GM12878 (cell line): ENCODE measurements around the gene SFTPB. TPM values are rescaled to one million over a fixed set of nuclear protein-coding genes. Genes with fewer than 3 reads are reported as not detected.

Experiments used
- ATAC-seq: fragments of 200-7000 bp; cut with Tn5 transposase; 3 replicates; pipeline ENCODE4 v1.9.1; 2020; ENCODE audit warnings: mild to moderate bottlenecking, moderate library complexity
- BruUV-seq: library from RNA; stranded (reverse); fragments of 400-500 nt; replicated peaks from 2 replicates; lab custom pipeline; 2021; lab: Mats Ljungman, UMichigan
- CTCF ChIA-PET: fragments of 300-600 bp; sonication (Branson Sonifier 250); formaldehyde crosslinking; extraction: SDS; loops from one replicate; lab custom pipeline; 2021; ENCODE audit warnings: inconsistent platforms; lab: Yijun Ruan, JAX
- POLR2A ChIA-PET: fragments of 350-600 bp; formaldehyde crosslinking; extraction: SDS; loops from one replicate; lab custom pipeline; 2021; ENCODE audit warnings: inconsistent platforms; lab: Charles Lee
- RAD21 ChIA-PET: fragments of 300-600 bp; sonication (Branson Sonifier 250); formaldehyde crosslinking; loops from one replicate; lab custom pipeline; 2023; ENCODE audit warnings: antibody characterized with exemption; ENCODE audit not compliant: unreplicated experiment; lab: Charles Lee
- SMC1A ChIA-PET: fragments of 300-600 bp; sonication (Branson Sonifier 250); formaldehyde crosslinking; loops from one replicate; lab custom pipeline; 2023; ENCODE audit not compliant: unreplicated experiment, uncharacterized antibody; lab: Charles Lee
- DNase-seq: peaks from one replicate; pipeline ENCODE4 v3.0.0-alpha.2; 2011; ENCODE audit warnings: low read depth, low spot score
- FAIRE-seq: peaks from 3 replicates; lab custom pipeline; 2011; peaks lifted over from hg19 to GRCh38; lab: Jason Lieb, UNC
- H2AFZ ChIP-seq: 2 replicates; pipeline ENCODE4 v1.6.0; 2011; ENCODE audit warnings: low read depth, low read length, control low read depth; ENCODE audit not compliant: control insufficient read depth
- H3K27ac ChIP-seq: 2 replicates; pipeline ENCODE4 v1.5.1; 2011; ENCODE audit warnings: control low read depth; ENCODE audit not compliant: control insufficient read depth, insufficient read depth
- H3K27me3 ChIP-seq, 2 experiments: replicated peaks in 1 of 2; 2 replicates each; pipeline versions ENCODE4 v1.6.0 to v1.6.1; 2011; ENCODE audit warnings: low read length in 1 of 2; ENCODE audit not compliant: control insufficient read depth in 2 of 2, insufficient read depth in 2 of 2
- H3K36me3 ChIP-seq, 2 experiments: 2 replicates each; pipeline ENCODE4 v1.5.1; 2011; ENCODE audit warnings: low read length in 1 of 2; ENCODE audit not compliant: control insufficient read depth in 2 of 2, insufficient read depth in 2 of 2
- H3K4me1 ChIP-seq: 2 replicates; pipeline ENCODE4 v1.6.1; 2011; ENCODE audit warnings: mild to moderate bottlenecking, low read length, moderate library complexity, mixed read lengths; ENCODE audit not compliant: control insufficient read depth, insufficient read depth
- H3K4me2 ChIP-seq: 2 replicates; pipeline ENCODE4 v1.6.0; 2011; ENCODE audit warnings: control low read depth; ENCODE audit not compliant: control insufficient read depth, insufficient read depth
- H3K4me3 ChIP-seq: fragments of 200-600 bp; sonication (generic); 2 replicates; pipeline ENCODE4 v1.5.1; 2016
- H3K79me2 ChIP-seq: 2 replicates; pipeline ENCODE4 v1.6.0; 2011; ENCODE audit warnings: low read length; ENCODE audit not compliant: control insufficient read depth, insufficient read depth
- H3K9ac ChIP-seq: 2 replicates; pipeline ENCODE4 v1.8.0; 2011; ENCODE audit warnings: low read length, control low read depth, mixed read lengths; ENCODE audit not compliant: control insufficient read depth, insufficient read depth
- H3K9me3 ChIP-seq: replicated peaks from 3 replicates; pipeline ENCODE4 v1.5.1; 2011; ENCODE audit warnings: mild to moderate bottlenecking, low read length; ENCODE audit not compliant: control insufficient read depth, insufficient read depth
- H4K20me1 ChIP-seq: 2 replicates; pipeline ENCODE4 v1.6.0; 2011; ENCODE audit not compliant: control insufficient read depth, insufficient read depth
- TCF7 ChIP-seq: IDR thresholded peaks from 2 replicates; pipeline ENCODE4 v1.6.1; 2014; ENCODE audit warnings: antibody characterized with exemption, borderline replicate concordance
- WGBS: methylation state at CpG from one replicate; pipeline ENCODE4 v1.1.6; 2016; ENCODE audit warnings: low lambda C conversion rate; ENCODE audit not compliant: insufficient replicate concordance, insufficient coverage; ENCODE audit errors: missing lambda C conversion rate; 5-methylcytosine and 5-hydroxymethylcytosine counted together
- in situ Hi-C: fragments of 300-500 bp; cut with MboI; formaldehyde crosslinking; loops from 9 replicates; pipeline ENCODE4 v1.14.3; 2018; ENCODE audit warnings: mixed read lengths
- intact Hi-C: fragments of 100-400 bp; cut with micrococcal nuclease; formaldehyde crosslinking; loops from one replicate; pipeline ENCODE4 v1.14.2; 2022; ENCODE audit not compliant: unreplicated experiment
- polyA plus RNA-seq, 11 experiments: library from polyadenylated mRNA; depleted of rRNA in 4 of 11; unstranded in 6 of 11; stranded (reverse) in 5 of 11; fragments of >200 nt; fragmentation: Nextera tagmentation in 4 of 11; fragmentation: Illumina TruSeq in 1 of 11; extraction: Ambion mirVana in 4 of 11; extraction: Trizol in 1 of 11; gene quantifications; 1 replicate in 1 of 11; 2 replicates in 10 of 11; pipeline versions ENCODE4 v1.2.1 to v1.2.3, GENCODE V29; 2011 to 2016; ENCODE audit warnings: inconsistent platforms in 2 of 11, missing spikeins in 2 of 11, low read depth in 1 of 11
- total RNA-seq, 4 experiments: library from RNA; depleted of rRNA in 3 of 4; stranded (reverse); fragments of >200 nt in 3 of 4; fragmentation: Illumina TruSeq in 1 of 4; extraction: Trizol in 1 of 4; gene quantifications; 2 replicates each; pipeline versions ENCODE4 v1.2.1 to v1.2.3, GENCODE V29; 2013 to 2021
- TF ChIP-seq, protein P1 (sequence below): fragments of 450-650 bp; IDR thresholded peaks from 2 replicates; pipeline ENCODE4 v1.6.1; 2016; ENCODE audit warnings: mild to moderate bottlenecking

The SFTPB gene
- total and polyA plus RNA-seq, 10 of the 15 experiments (the other 5 are each of a cell fraction or from before 2014, with no cell fraction given) = 0.02 to 5.3 TPM; not detected in 8

DNA sequence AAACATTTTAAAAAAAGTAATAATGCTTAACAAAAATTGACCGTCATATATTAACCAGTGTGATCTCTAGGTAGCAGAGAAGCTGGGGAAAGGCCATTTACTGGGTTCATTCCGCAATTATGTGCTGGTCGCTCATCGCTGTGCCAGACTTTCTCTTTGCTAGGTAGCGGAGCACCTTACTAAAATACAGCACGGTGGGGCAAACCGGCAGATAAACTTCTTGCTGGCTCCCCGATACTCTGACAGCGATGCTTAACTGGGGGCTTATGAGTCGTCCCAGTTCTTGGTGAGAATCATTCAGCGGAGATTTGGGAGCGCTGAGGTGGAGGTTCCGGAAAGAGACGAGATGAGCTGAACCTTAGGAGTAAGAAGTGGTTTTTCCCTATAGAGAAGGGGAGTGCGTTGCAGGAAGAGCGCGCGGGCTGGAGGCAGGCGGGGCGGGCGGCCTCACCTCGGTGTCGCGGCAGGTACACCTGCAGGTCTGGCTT is 56.7 kb downstream of the SFTPB start:
- TF ChIP-seq TCF7 = no peak
- TF ChIP-seq, protein P1, sequence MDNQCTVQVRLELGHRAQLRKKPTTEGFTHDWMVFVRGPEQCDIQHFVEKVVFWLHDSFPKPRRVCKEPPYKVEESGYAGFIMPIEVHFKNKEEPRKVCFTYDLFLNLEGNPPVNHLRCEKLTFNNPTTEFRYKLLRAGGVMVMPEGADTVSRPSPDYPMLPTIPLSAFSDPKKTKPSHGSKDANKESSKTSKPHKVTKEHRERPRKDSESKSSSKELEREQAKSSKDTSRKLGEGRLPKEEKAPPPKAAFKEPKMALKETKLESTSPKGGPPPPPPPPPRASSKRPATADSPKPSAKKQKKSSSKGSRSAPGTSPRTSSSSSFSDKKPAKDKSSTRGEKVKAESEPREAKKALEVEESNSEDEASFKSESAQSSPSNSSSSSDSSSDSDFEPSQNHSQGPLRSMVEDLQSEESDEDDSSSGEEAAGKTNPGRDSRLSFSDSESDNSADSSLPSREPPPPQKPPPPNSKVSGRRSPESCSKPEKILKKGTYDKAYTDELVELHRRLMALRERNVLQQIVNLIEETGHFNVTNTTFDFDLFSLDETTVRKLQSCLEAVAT = 0 out of 2 replicates have a peak, but pooled peaks have one; percentile 30
- Histone ChIP-seq H3K9me3 (no peaks in the 10 kb centered on the region), H3K4me1 (no peaks in the 10 kb centered on the region), H3K27me3 (no peaks in the 10 kb centered on the region), H2AFZ (peak overlapping the region; percentile 93), H3K36me3 (peaks cover 3 to 17% of the 10 kb centered on the region in 2 experiments; a peak in 3 of 4 replicates), H3K4me2 (peak overlapping the region; percentile 72), H4K20me1 (no peaks in the 10 kb centered on the region; the same call in 1 of the 2 replicates), H3K9ac (peak overlapping the region; percentile 80), H3K4me3 (peak overlapping the region; percentile 81), H3K27ac (peak overlapping the region; percentile 55), H3K79me2 (peaks cover 17% of the 10 kb centered on the region)
- POLR2A ChIA-PET = interaction anchor here (0.6 to 2.6 kb wide), 7 partner anchors 10 to 134 kb away, joined by 3 to 14 read pairs (median 4); partner anchors contain the start of genes MAT2A, RNF181 and VAMP8
- BruUV-seq = TSS peak; percentile 69
- intact Hi-C loops = no loop called here
- in situ Hi-C loops = no loop called here
- 13% methylated on average over 24 of the region's 24 CpGs for WGBS
- ATAC-seq (no peak), DNase-seq (no peak), FAIRE-seq (no peak)
- RAD21 ChIA-PET = interaction anchor here (0.6 to 1.0 kb wide), 3 partner anchors 11 to 203 kb away, joined by 3 to 4 read pairs (median 4); no protein-coding TSS in a partner anchor
- CTCF ChIA-PET = interaction anchor here (0.7 to 1.1 kb wide), 4 partner anchors 9 to 109 kb away, joined by 3 to 4 read pairs (median 4); no protein-coding TSS in a partner anchor
- SMC1A ChIA-PET = interaction anchor here (0.6 to 1.4 kb wide), 5 partner anchors 9 to 56 kb away, joined by 3 to 4 read pairs (median 3); partner anchors contain the start of gene RNF181

Other genes starting within 250 kb of the SFTPB start
Only the 7 nearest of the 12 such genes appear.
- gene VAMP5, start 83.8 kb downstream of the SFTPB start, total RNA-seq (2014; rRNA removed) = 17.7 and 19.3 TPM in 2 replicates
- 6.7 and 7.4 TPM in 2 replicates for gene VAMP5, start 83.8 kb downstream of the SFTPB start, total RNA-seq (2014; rRNA removed; fragmentation: Illumina TruSeq; extraction: Trizol)
- 21.8 and 24.5 TPM in 2 replicates for gene VAMP5, start 83.8 kb downstream of the SFTPB start, total RNA-seq (2021)
- gene VAMP5, start 83.8 kb downstream of the SFTPB start, polyA plus RNA-seq (2011; rRNA removed) = 1.4 and 3.8 TPM in 2 replicates
- gene VAMP5, start 83.8 kb downstream of the SFTPB start, polyA plus RNA-seq (2014; fragmentation: Illumina TruSeq; extraction: Trizol) = 11.0 and 22.0 TPM in 2 replicates
- gene VAMP5, start 83.8 kb downstream of the SFTPB start, polyA plus RNA-seq (2014; fragmentation: Nextera tagmentation; extraction: Ambion mirVana) = 10 to 100 TPM; 37.1 to 52.7 TPM
- 31.3 and 38.3 TPM in 2 replicates for gene VAMP5, start 83.8 kb downstream of the SFTPB start, polyA plus RNA-seq (2014; rRNA removed)
- gene VAMP5, start 83.8 kb downstream of the SFTPB start, polyA plus RNA-seq (2016; fragmentation: Nextera tagmentation; extraction: Ambion mirVana) = 10 to 100 TPM; 23.8 to 28.0 TPM
- gene RNF181, start 72.5 kb downstream of the SFTPB start, total RNA-seq (2014; rRNA removed) = 191 and 198 TPM in 2 replicates
- 141 TPM in 2 replicates for gene RNF181, start 72.5 kb downstream of the SFTPB start, total RNA-seq (2014; rRNA removed; fragmentation: Illumina TruSeq; extraction: Trizol)
- gene RNF181, start 72.5 kb downstream of the SFTPB start, total RNA-seq (2021) = 89.7 and 101 TPM in 2 replicates
- gene RNF181, start 72.5 kb downstream of the SFTPB start, polyA plus RNA-seq (2011; rRNA removed) = 264 and 409 TPM in 2 replicates
- 145 and 196 TPM in 2 replicates for gene RNF181, start 72.5 kb downstream of the SFTPB start, polyA plus RNA-seq (2014; fragmentation: Illumina TruSeq; extraction: Trizol)
- gene RNF181, start 72.5 kb downstream of the SFTPB start, polyA plus RNA-seq (2014; fragmentation: Nextera tagmentation; extraction: Ambion mirVana) = 100 to 1,000 TPM; 354 to 368 TPM
- gene RNF181, start 72.5 kb downstream of the SFTPB start, polyA plus RNA-seq (2014; rRNA removed) = 219 and 235 TPM in 2 replicates
- gene RNF181, start 72.5 kb downstream of the SFTPB start, polyA plus RNA-seq (2016; fragmentation: Nextera tagmentation; extraction: Ambion mirVana) = 100 to 1,000 TPM; 207 to 235 TPM
- 2.7 and 3.3 TPM in 2 replicates for gene TMEM150A, start 65.5 kb downstream of the SFTPB start, total RNA-seq (2014; rRNA removed)
- 1.3 and 1.7 TPM in 2 replicates for gene TMEM150A, start 65.5 kb downstream of the SFTPB start, total RNA-seq (2014; rRNA removed; fragmentation: Illumina TruSeq; extraction: Trizol)
- 2.5 and 3.8 TPM in 2 replicates for gene TMEM150A, start 65.5 kb downstream of the SFTPB start, total RNA-seq (2021)
- gene TMEM150A, start 65.5 kb downstream of the SFTPB start, polyA plus RNA-seq (2011; rRNA removed) = 0.68 and 1.6 TPM in 2 replicates
- 0.68 and 2.5 TPM in 2 replicates for gene TMEM150A, start 65.5 kb downstream of the SFTPB start, polyA plus RNA-seq (2014; fragmentation: Illumina TruSeq; extraction: Trizol)
- gene TMEM150A, start 65.5 kb downstream of the SFTPB start, polyA plus RNA-seq (2014; fragmentation: Nextera tagmentation; extraction: Ambion mirVana) = 1 to 10 TPM in 1 of 2 experiments, under 1 TPM in 1; 0.45 to 1.5 TPM
- 4.1 and 4.7 TPM in 2 replicates for gene TMEM150A, start 65.5 kb downstream of the SFTPB start, polyA plus RNA-seq (2014; rRNA removed)
- 1 to 10 TPM; 3.9 to 4.4 TPM for gene TMEM150A, start 65.5 kb downstream of the SFTPB start, polyA plus RNA-seq (2016; fragmentation: Nextera tagmentation; extraction: Ambion mirVana)
- 26.1 and 27.5 TPM in 2 replicates for gene C2orf68, start 56.1 kb downstream of the SFTPB start, total RNA-seq (2014; rRNA removed)
- 19.1 and 22.3 TPM in 2 replicates for gene C2orf68, start 56.1 kb downstream of the SFTPB start, total RNA-seq (2014; rRNA removed; fragmentation: Illumina TruSeq; extraction: Trizol)
- 31.5 and 34.3 TPM in 2 replicates for gene C2orf68, start 56.1 kb downstream of the SFTPB start, total RNA-seq (2021)
- gene C2orf68, start 56.1 kb downstream of the SFTPB start, polyA plus RNA-seq (2011; rRNA removed) = 44.9 and 56.1 TPM in 2 replicates
- 25.3 and 26.5 TPM in 2 replicates for gene C2orf68, start 56.1 kb downstream of the SFTPB start, polyA plus RNA-seq (2014; fragmentation: Illumina TruSeq; extraction: Trizol)
- 10 to 100 TPM; 12.7 to 15.9 TPM for gene C2orf68, start 56.1 kb downstream of the SFTPB start, polyA plus RNA-seq (2014; fragmentation: Nextera tagmentation; extraction: Ambion mirVana)
- 33.7 and 34.6 TPM in 2 replicates for gene C2orf68, start 56.1 kb downstream of the SFTPB start, polyA plus RNA-seq (2014; rRNA removed)
- gene C2orf68, start 56.1 kb downstream of the SFTPB start, polyA plus RNA-seq (2016; fragmentation: Nextera tagmentation; extraction: Ambion mirVana) = 10 to 100 TPM; 30.4 to 33.9 TPM
- 71.7 and 73.5 TPM in 2 replicates for gene USP39, start 52.0 kb downstream of the SFTPB start, total RNA-seq (2014; rRNA removed)
- gene USP39, start 52.0 kb downstream of the SFTPB start, total RNA-seq (2014; rRNA removed; fragmentation: Illumina TruSeq; extraction: Trizol) = 55.2 and 55.8 TPM in 2 replicates
- 55.1 and 56.3 TPM in 2 replicates for gene USP39, start 52.0 kb downstream of the SFTPB start, total RNA-seq (2021)
- gene USP39, start 52.0 kb downstream of the SFTPB start, polyA plus RNA-seq (2011; rRNA removed) = 55.7 and 70.9 TPM in 2 replicates
- 72.8 and 80.3 TPM in 2 replicates for gene USP39, start 52.0 kb downstream of the SFTPB start, polyA plus RNA-seq (2014; fragmentation: Illumina TruSeq; extraction: Trizol)
- gene USP39, start 52.0 kb downstream of the SFTPB start, polyA plus RNA-seq (2014; fragmentation: Nextera tagmentation; extraction: Ambion mirVana) = 10 to 100 TPM; 24.2 to 44.7 TPM
- gene USP39, start 52.0 kb downstream of the SFTPB start, polyA plus RNA-seq (2014; rRNA removed) = 53.3 and 61.8 TPM in 2 replicates
- 10 to 100 TPM; 75.7 to 79.6 TPM for gene USP39, start 52.0 kb downstream of the SFTPB start, polyA plus RNA-seq (2016; fragmentation: Nextera tagmentation; extraction: Ambion mirVana)
- gene GNLY, start 26.2 kb upstream of the SFTPB start, total RNA-seq (2014; rRNA removed) = not detected in 2 replicates
- gene GNLY, start 26.2 kb upstream of the SFTPB start, total RNA-seq (2014; rRNA removed; fragmentation: Illumina TruSeq; extraction: Trizol) = 0.18 TPM in 1 of 2 replicates, not detected in the other
- gene GNLY, start 26.2 kb upstream of the SFTPB start, total RNA-seq (2021) = not detected in 2 replicates
- 0.40 and 0.42 TPM in 2 replicates for gene GNLY, start 26.2 kb upstream of the SFTPB start, polyA plus RNA-seq (2011; rRNA removed)
- not detected in 2 replicates for gene GNLY, start 26.2 kb upstream of the SFTPB start, polyA plus RNA-seq (2014; fragmentation: Illumina TruSeq; extraction: Trizol)
- not detected for gene GNLY, start 26.2 kb upstream of the SFTPB start, polyA plus RNA-seq (2014; fragmentation: Nextera tagmentation; extraction: Ambion mirVana)
- gene GNLY, start 26.2 kb upstream of the SFTPB start, polyA plus RNA-seq (2014; rRNA removed) = not detected in 2 replicates
- not detected for gene GNLY, start 26.2 kb upstream of the SFTPB start, polyA plus RNA-seq (2016; fragmentation: Nextera tagmentation; extraction: Ambion mirVana)
- gene ATOH8, start 85.8 kb upstream of the SFTPB start, total RNA-seq (2014; rRNA removed) = not detected in 2 replicates
- 0.09 TPM in 1 of 2 replicates, not detected in the other for gene ATOH8, start 85.8 kb upstream of the SFTPB start, total RNA-seq (2014; rRNA removed; fragmentation: Illumina TruSeq; extraction: Trizol)
- 0.21 TPM in 1 of 2 replicates, not detected in the other for gene ATOH8, start 85.8 kb upstream of the SFTPB start, total RNA-seq (2021)
- 0.39 and 0.60 TPM in 2 replicates for gene ATOH8, start 85.8 kb upstream of the SFTPB start, polyA plus RNA-seq (2011; rRNA removed)
- gene ATOH8, start 85.8 kb upstream of the SFTPB start, polyA plus RNA-seq (2014; fragmentation: Illumina TruSeq; extraction: Trizol) = not detected in 2 replicates
- under 1 TPM in 1 of 2 experiments, not detected in 1; 0.03 TPM for gene ATOH8, start 85.8 kb upstream of the SFTPB start, polyA plus RNA-seq (2014; fragmentation: Nextera tagmentation; extraction: Ambion mirVana)
- not detected in 2 replicates for gene ATOH8, start 85.8 kb upstream of the SFTPB start, polyA plus RNA-seq (2014; rRNA removed)
- not detected for gene ATOH8, start 85.8 kb upstream of the SFTPB start, polyA plus RNA-seq (2016; fragmentation: Nextera tagmentation; extraction: Ambion mirVana)